ENCODE measurements around the gene MTX3. TPM values are rescaled to one million over a fixed set of nuclear protein-coding genes. Genes with fewer than 3 reads are reported as not detected.

The MTX3 gene
- total and polyA plus RNA-seq, 2 donors (not counting 3 experiments of a cell fraction or from before 2014, with no cell fraction given): 2.9 to 8.3 TPM

DNA sequence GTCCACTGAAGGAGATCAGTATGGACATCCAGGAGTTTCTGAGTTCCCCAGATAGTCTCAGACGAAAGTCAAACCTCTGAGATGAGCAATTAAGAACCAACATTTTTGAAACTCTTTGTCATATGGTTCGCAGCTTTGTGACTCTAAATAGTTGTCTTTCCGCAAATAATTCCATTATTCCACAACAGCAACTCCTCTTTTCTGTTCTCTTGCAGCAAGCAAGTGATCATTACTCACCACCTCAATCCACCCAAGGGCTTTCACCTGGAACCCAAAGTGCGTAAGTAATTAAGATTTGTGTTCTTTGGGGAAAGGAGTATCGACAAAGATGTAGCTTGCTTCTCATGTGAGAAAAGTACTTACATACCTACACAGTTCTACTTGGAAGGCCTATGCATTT, 15.6 kb downstream of the MTX3 start:
- FAIRE-seq (no peak), DNase-seq (ENCODE audit: low read depth, low spot score) (no peak)
- Histone ChIP-seq H3K9me1 (replicated peaks; ENCODE audit: control insufficient read depth, extremely low read depth, insufficient read depth, low read length) (no peaks in the 10 kb centered on the region), H3K27me3 (ENCODE audit: control insufficient read depth in 2 of 2, insufficient read depth in 2 of 2, low read length in 2 of 2) (no peaks in the 10 kb centered on the region), H3K9ac (replicated peaks; ENCODE audit: extremely low read depth, insufficient read depth, low read length) (no peak overlapping the region), H3K9me3 (replicated peaks; ENCODE audit: control insufficient read depth, insufficient read depth, low read length) (no peaks in the 10 kb centered on the region), H3K79me2 (ENCODE audit: control insufficient read depth, insufficient read depth, low read length) (no peaks in the 10 kb centered on the region), H3K4me3 (replicated peaks in 1 of 3; ENCODE audit: insufficient read depth in 1 of 3, low read depth in 1 of 3, low read length in 3 of 3) (no peak overlapping the region), H3K36me3 (ENCODE audit: control insufficient read depth in 2 of 2, extremely low read depth in 1 of 2, insufficient read depth in 2 of 2, low read length in 2 of 2) (no peaks in the 10 kb centered on the region), H3K27ac (ENCODE audit: insufficient read depth, low read depth, low read length) (no peak overlapping the region), H3K4me1 (ENCODE audit: control insufficient read depth, extremely low read depth, insufficient read depth, low read length) (peaks cover 5% of the 10 kb centered on the region), H2AFZ (ENCODE audit: low read depth, low read length) (no peak overlapping the region), H3K4me2 (ENCODE audit: insufficient read depth, low read length) (no peak overlapping the region), H4K20me1 (replicated peaks; ENCODE audit: control insufficient read depth, extremely low read depth, insufficient read depth, low read length) (no peaks in the 10 kb centered on the region)
- intact Hi-C loops (cut with micrococcal nuclease) (no loop called here), dilution Hi-C loops (cut with MboI; ENCODE audit: extremely low pct_ligation_motif_present, low sequenced_read_pairs) (no loop called here)
- TF ChIP-seq EZH2 (IDR thresholded peaks at IDR 0.05; ENCODE audit: borderline replicate concordance, low read depth, low read length, severe bottlenecking) (no peak), FOS (IDR thresholded peaks at IDR 0.05; ENCODE audit: borderline replicate concordance, insufficient read depth, low read length) (no peak)
- ChIA-PET POLR2A (no interaction called here), CTCF (interaction anchor here (1.6 kb wide), 1 partner anchor 15 kb away, joined by 3 read pairs; no protein-coding TSS in a partner anchor)
- BruUV-seq (replicated peaks): no TSS peak

GRCh38 chr5:79974886-79975285, 16.2 kb downstream of the MTX3 start:
- no peaks in the 10 kb centered on the region for H3K9me3 ChIP-seq (replicated peaks; ENCODE audit: control insufficient read depth, insufficient read depth, low read length)
- H3K4me1 ChIP-seq (ENCODE audit: control insufficient read depth, extremely low read depth, insufficient read depth, low read length): peaks cover 5% of the 10 kb centered on the region
- no peaks in the 10 kb centered on the region for H3K9me1 ChIP-seq (replicated peaks; ENCODE audit: control insufficient read depth, extremely low read depth, insufficient read depth, low read length)
- no peak overlapping the region for H2AFZ ChIP-seq (ENCODE audit: low read depth, low read length)
- BruUV-seq (replicated peaks): no TSS peak
- intact Hi-C loops (cut with micrococcal nuclease): no loop called here
- TF ChIP-seq MYC (IDR thresholded peaks at IDR 0.05; ENCODE audit: low read depth, low read length) (no peak), FOS (IDR thresholded peaks at IDR 0.05; ENCODE audit: borderline replicate concordance, insufficient read depth, low read length) (peak; percentile 27)
- no peak for FAIRE-seq
- H3K27me3 ChIP-seq (ENCODE audit: control insufficient read depth in 2 of 2, insufficient read depth in 2 of 2, low read length in 2 of 2): no peaks in the 10 kb centered on the region
- H3K4me3 ChIP-seq (replicated peaks in 1 of 3; ENCODE audit: insufficient read depth in 1 of 3, low read depth in 1 of 3, low read length in 3 of 3): no peak overlapping the region
- H3K36me3 ChIP-seq (ENCODE audit: control insufficient read depth in 2 of 2, extremely low read depth in 1 of 2, insufficient read depth in 2 of 2, low read length in 2 of 2): no peaks in the 10 kb centered on the region
- POLR2A ChIA-PET: no interaction called here
- CTCF ChIA-PET: interaction anchor here (1.6 kb wide), 1 partner anchor 15 kb away, joined by 3 read pairs; no protein-coding TSS in a partner anchor
- DNase-seq (ENCODE audit: low read depth, low spot score): no peak
- H3K27ac ChIP-seq (ENCODE audit: insufficient read depth, low read depth, low read length): no peak overlapping the region
- dilution Hi-C loops (cut with MboI; ENCODE audit: extremely low pct_ligation_motif_present, low sequenced_read_pairs): no loop called here
- H3K79me2 ChIP-seq (ENCODE audit: control insufficient read depth, insufficient read depth, low read length): no peaks in the 10 kb centered on the region
- no peak overlapping the region for H3K4me2 ChIP-seq (ENCODE audit: insufficient read depth, low read length)
- H4K20me1 ChIP-seq (replicated peaks; ENCODE audit: control insufficient read depth, extremely low read depth, insufficient read depth, low read length): no peaks in the 10 kb centered on the region
- no peak overlapping the region for H3K9ac ChIP-seq (replicated peaks; ENCODE audit: extremely low read depth, insufficient read depth, low read length)
